Measurements from ENCODE around the gene AIMP1.
"Not testable (repeated sequence)": the region's sequence is repeated elsewhere in the genome, so short reads cannot be mapped to it uniquely, and the experiment has no call there.

The AIMP1 gene

DNA sequence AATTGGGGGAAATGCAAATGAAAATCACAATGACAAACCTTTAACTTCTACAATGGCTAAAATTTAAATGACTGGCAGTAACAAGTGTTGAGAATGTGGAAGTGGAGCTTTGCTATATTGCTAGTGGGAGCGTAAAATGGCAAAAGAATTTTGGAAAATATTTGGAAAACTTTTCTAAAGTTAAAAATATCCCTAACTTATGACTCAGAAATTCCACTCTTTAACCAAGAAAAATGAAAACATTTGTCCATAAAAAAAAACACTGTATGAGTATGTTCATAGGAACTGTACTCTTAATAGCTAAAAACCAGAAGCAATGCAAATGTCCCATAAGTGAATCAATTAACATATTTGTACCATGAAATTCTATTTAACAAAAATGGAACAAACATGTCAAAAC, 4.0 kb upstream of the AIMP1 start:
- in situ Hi-C loops (cut with MboI; ENCODE audit: low sequenced_read_pairs), result no loop called here

DNA sequence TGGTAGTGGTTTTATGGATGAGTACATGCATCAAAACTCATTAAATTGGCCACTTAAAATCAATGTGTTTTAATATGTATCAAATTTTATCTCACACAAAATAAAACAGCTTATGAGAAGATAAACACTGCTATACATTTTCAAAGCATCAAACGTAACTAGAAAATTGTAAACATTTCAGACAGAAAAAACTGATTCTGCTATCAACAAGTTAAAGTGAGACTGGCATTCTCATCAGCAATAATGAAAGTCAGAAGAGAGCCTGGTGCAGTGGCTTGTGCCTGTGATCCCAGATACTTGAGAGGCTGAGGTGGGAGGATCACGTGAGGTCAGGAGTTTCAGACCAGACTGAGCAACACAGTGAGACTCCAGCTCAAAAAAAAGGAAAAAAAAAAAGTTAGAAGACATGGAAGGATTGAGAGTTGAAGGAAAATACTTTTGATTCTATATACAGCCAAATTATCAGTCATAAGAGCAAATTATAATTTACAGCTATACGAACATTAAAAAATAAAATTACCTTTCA, 3.3 kb upstream of the AIMP1 start:
- in situ Hi-C loops (cut with MboI; ENCODE audit: low sequenced_read_pairs), result no loop called here

DNA sequence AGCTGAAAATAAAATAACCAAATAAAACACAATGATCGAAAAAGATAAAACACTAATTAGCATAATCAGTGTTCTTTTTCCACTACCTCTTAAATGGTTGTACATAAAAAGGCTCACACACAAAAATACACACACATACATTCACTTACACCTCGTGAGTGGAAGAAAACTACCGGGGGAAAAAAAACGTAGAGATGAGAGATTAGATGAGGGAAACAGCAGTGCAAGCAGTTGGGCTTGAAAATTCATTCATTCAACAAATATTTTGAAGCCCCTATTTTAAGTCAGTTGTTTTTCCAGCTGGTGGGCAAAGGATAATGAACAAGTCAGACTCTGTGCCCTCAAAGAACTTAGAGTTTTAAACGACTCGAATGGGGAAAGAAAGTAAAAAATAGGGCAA, 1.4 kb upstream of the AIMP1 start:
- in situ Hi-C loops (cut with MboI; ENCODE audit: low sequenced_read_pairs), result no loop called here

DNA sequence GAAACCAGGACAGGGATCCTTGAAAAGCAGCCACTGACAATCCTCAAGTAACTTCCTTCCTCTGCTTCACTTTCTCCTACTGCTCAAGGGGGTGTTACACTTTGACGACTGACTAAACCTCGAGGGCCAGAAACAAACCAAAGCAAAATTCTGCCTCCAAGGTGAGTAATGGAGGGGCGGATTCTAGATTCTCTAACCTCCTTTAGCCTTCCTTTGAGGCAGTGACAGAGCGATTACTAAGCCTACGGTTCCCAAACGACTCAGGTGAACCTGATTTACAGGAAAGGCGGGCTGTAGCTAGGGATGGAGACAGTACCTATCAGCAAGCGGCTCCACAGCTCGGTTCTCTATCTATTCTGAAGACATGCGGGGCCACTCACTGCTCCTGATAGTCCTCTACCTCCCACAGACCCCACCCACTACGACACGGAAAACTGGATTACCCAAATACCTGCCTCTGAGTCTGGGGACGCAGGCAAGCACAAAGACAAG, 828 bp upstream of the AIMP1 start:
- in situ Hi-C loops (cut with MboI; ENCODE audit: low sequenced_read_pairs), result no loop called here

DNA sequence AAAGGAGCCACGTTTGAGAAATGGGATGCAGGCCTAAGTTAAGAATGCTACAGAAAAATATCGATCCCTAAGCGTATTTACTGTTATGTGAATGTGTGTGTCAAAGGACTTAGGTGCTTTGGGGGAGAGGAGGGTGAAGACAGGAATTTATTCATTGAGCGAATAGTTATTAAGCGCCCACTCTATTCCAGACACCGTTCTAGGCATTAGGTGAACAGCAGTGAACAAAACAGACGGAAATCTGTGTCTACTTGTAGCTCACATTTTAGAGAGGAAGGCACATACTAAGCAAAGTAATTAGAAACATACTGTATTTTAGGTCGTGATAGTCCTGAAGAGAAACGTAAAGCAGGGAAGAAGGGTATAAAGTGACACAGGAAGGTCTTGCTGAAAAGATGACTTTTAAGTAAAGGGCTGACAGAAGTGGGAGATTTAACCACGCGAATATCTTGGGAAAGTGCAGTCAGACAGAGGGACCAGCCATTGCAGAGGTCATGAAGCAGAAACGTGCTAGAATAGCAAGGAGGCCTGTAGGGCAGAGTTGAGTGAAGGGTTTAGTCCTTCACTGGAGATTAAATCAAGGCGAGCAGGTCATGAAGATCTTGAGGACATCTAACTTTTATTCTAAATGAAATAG, 541 bp downstream of the AIMP1 start:
- in situ Hi-C loops (cut with MboI; ENCODE audit: low sequenced_read_pairs), result no loop called here

DNA sequence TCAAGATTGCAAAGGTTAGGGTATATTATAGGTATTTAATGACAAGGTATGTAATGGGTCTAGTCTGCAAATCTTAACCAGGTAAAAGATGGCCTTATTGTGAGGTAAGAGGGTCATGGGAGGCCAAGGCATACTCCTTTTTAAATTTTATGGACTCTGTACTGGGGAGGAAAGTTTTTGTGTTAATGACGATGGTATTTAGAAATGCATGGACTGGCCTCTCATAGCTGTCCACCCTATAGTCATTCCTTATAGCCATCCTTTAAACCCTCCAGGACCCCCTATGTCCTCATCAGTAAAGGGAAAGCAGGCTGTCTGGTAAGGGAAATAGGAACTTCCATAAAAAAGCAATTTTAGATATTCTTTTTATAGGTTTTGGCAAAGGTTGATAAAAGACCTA, 1.5 kb downstream of the AIMP1 start:
- in situ Hi-C loops (cut with MboI; ENCODE audit: low sequenced_read_pairs), result no loop called here

DNA sequence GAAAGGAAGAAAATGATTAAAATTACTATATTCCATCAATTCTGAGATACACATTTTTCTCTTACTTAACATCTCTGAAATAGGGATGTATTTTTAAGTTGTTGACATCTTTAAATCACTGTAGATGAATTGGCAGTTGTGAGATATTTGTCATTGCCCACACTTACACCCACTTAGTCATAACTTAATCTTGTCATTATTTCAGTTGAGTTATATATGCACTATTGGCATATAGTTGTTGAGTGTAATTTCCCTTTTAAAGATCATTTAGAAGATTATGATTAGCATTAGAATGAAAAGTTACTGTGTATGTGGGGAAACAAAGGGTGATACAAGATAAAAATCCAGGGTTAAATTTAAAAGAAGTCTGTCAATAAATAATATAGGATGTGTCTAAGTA, 2.2 kb downstream of the AIMP1 start:
- in situ Hi-C loops (cut with MboI; ENCODE audit: low sequenced_read_pairs), result no loop called here

DNA sequence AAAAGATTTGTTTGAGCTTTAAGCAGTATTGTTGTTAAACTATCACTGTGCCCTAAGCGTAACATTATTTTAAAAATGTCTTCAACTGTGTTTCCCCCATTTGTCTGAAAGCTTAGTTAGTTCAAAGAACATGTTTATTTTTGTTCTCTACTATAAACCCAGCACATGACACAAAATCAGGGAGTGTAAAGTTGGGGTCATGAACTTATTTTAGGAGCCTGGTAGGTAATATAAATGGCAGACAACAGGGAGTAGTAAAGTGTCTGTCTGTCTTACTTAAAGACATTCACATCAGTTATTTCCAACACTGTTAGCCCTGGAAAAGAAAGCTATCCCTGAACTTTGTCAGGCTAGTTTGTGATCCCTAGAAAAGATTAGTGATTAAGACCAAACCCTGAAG, 3.9 kb downstream of the AIMP1 start:
- in situ Hi-C loops (cut with MboI; ENCODE audit: low sequenced_read_pairs), result no loop called here

DNA sequence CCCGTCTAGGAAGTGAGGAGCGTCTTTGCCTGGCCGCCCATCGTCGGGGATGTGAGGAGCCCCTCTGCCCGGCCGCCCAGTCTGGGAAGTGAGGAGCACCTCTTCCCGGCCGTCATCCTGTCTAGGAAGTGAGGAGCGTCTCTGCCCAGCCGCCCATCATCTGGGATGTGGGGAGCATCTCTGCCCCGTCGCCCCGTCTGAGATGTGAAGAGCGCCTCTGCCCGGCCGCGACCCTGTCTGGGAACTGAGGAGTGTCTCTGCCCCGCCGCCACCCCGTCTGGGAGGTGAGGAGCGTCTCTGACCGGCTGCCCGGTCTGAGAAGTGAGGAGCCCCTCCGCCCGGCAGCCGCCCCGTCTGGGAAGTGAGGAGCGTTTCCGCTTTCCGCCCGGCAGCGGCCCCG, 4.8 kb downstream of the AIMP1 start:
- in situ Hi-C loops (cut with MboI; ENCODE audit: low sequenced_read_pairs), result not testable (repeated sequence)

DNA sequence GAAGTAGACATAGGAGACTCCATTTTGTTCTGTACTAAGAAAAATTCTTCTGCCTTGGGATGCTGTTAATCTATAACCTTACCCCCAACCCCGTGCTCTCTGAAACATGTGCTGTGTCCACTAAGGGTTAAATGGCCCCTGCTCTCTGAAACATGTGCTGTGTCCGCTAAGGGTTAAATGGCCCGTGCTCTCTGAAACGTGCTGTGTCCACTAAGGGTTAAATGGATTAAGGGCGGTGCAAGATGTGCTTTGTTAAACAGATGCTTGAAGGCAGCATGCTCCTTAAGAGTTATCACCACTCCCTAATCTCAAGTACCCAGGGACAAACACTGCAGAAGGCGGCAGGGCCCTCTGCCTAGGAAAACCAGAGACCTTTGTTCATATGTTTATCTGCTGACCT, 5.5 kb downstream of the AIMP1 start:
- in situ Hi-C loops (cut with MboI; ENCODE audit: low sequenced_read_pairs), result not testable (repeated sequence)

DNA sequence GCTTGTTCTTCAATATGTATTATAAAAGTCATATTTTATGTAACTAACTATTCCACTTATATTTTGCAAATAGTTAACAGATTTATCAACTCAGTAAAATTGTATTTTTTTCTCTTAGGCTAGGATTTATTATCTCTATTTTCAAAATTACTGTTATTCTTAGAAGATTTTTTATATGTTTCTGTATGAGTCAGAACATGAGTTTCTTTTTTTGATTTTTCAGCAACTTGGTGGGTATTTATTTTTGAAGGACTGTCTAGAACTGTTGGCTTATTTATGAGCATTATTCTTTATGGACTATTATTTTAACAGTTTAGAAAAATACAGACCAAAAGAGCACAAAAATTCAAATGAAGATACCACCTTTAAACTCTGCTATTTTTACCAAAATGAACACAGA, 6.8 kb downstream of the AIMP1 start:
- in situ Hi-C loops (cut with MboI; ENCODE audit: low sequenced_read_pairs), result no loop called here

DNA sequence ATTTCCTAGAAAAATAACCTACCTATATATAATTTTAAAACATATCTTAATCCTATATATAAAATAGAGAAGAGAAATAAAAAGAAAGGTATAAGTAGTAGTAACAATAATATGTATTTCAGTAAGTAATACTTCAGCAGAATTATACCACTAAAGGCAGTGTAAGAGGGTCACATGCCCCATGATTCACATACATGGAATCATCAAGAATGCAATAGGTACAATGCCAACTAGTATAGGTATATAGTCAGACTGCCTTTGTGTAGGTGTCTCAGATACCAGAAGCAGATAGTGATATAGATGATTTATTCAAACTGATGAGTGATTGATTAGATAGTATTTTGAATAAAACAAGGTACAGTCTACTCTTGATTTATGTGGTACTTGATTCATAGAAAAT, 9.4 kb downstream of the AIMP1 start:
- in situ Hi-C loops (cut with MboI; ENCODE audit: low sequenced_read_pairs), result no loop called here

DNA sequence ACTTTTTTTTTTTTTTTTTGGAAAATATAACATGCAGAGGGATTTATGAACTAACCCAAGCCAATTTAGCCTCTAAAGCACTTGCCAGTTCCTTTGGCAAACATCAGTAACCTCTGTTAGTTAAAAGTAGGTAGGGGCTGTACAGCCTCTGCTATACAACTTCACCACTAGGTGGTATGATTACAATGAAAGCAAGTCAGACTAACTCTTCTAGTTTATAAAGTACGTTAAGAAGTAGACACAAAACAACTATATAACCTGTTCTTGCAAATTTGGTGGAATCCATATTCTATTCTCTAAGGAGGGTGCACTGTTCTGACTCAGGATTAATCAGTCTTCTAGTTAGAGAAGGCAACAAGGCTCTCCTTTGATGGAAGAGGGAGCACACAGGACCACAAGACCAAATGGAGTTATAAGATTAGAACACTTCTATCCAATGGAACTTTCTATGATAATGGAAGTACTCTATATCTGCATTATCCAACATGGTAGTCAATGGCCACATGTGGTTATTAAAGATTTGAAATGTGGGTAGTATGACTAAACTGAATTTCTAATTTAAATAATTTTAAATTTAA, 12.8 kb downstream of the AIMP1 start:
- in situ Hi-C loops (cut with MboI; ENCODE audit: low sequenced_read_pairs), result no loop called here

DNA sequence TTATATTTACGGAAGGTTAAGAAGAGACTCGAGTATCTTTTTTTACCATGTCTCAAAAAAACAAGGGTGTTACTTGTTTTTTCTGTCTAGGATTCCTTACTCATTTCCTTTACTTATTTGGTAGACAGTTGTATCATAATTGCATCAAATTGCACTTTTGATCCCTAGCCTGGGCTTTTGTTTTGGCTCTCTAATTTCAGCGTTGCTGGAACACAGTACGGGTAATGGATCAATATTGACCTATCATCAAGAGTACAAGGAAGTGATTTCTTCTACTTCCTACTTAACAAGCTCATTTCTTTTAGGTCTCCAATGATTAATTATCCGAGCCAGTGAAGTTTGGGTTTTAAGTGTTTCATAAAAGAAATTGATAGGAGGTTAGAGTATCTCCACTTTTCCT, 16.8 kb downstream of the AIMP1 start:
- in situ Hi-C loops (cut with MboI; ENCODE audit: low sequenced_read_pairs), result no loop called here

DNA sequence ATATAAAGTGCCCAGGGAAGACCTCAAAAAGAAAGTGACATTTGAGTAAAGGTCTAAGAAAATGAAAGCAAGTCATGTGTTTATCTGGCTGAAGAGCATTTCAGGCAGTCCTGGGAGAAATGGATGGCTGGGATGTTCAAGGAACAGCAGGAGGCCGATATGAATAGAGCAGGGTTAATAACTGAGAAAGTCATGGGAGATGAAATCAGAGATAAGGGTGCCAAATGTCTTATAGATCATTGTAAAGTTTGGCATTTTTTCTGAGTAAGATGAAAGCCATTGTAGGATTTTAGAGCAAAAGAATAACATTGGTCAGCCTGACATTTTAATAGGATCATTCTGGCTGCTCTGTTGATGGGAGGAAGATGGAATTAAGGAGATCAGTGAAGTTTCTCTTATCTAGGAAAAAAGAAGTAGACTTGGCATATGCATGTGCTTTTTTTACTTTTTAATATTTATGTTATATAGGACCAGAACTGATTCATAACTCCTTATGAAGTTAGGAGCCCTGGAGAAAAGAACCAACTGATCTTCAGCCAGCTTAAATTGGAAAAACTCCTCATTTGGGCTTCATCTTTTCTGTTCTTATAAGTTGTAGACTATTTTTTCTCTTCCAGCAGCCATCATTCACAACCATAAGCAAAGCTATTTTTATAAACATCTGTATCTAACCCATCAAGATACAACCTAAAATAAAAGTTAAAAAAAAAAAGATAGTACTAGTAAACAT, 18.6 kb downstream of the AIMP1 start:
- in situ Hi-C loops (cut with MboI; ENCODE audit: low sequenced_read_pairs), result no loop called here

DNA sequence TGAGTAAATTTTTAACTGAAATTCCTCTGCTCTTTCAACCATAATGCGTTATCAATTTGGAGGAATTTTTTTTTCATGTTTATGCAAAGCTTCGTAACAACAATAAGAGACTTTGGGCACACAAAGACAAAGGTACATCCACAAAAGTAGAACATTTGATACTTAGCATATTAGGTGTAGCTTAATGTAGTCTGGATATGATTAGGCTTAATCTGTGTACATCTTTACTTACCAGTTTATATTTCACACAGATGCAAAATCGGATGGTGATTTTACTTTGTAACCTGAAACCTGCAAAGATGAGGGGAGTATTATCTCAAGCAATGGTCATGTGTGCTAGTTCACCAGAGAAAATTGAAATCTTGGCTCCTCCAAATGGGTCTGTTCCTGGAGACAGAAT, 20.3 kb downstream of the AIMP1 start:
- in situ Hi-C loops (cut with MboI; ENCODE audit: low sequenced_read_pairs), result no loop called here

DNA sequence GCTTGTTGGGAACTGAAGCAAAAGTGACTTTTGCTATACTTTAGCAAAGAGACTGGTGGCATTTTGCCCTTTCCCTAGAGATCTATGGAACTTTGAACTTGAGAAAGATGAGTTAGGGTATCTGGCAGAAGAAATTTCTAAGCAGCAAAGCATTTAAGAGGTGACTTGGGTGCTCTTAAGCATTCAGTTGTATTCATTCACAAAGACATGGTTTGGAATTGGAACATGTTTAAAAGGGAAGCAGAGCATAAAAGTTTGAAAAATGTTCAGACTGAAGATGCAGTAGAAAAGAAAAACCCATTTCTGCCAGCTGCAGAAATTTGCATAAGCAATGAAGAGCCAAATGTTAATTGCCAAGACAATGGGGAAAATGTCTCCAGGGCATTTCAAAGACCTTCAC, 21.6 kb downstream of the AIMP1 start:
- in situ Hi-C loops (cut with MboI; ENCODE audit: low sequenced_read_pairs), result no loop called here

DNA sequence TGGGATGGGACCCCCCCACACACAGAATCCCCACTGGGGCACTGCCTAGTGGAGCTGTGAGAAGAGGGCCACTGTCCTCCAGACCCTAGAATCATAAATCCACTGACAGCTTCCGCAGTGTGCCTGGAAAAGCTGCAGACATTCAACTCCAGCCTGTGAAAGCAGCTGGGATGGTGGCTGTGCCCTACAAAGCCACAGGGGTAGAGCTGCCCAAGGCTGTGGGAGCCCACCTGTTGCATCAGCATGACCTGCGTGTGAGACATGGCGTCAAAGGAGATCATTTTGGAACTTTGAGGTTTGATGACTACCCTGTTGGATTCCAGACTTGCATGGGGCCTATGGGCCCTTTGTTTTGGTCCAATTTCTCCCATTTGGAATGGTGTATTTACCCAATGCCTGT, 22.3 kb downstream of the AIMP1 start:
- in situ Hi-C loops (cut with MboI; ENCODE audit: low sequenced_read_pairs), result no loop called here

DNA sequence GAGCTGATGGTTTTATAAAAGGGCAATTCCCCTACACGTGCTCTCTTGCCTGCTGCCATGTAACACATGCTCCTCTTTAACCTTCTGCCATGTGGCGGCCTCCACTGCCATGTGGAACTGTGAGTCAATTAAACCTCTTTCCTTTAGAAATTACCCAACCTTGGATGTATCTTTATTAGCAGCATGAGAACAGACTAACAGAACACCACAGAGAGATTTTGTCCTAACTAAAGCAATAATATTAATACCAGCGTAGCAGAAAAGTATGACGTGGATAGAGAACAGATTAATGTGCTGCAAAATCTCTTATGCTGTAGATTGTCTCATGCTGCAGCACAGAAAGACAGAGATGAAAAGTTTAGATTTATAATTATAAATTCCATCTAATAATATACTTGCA, 23.1 kb downstream of the AIMP1 start:
- in situ Hi-C loops (cut with MboI; ENCODE audit: low sequenced_read_pairs), result no loop called here

DNA sequence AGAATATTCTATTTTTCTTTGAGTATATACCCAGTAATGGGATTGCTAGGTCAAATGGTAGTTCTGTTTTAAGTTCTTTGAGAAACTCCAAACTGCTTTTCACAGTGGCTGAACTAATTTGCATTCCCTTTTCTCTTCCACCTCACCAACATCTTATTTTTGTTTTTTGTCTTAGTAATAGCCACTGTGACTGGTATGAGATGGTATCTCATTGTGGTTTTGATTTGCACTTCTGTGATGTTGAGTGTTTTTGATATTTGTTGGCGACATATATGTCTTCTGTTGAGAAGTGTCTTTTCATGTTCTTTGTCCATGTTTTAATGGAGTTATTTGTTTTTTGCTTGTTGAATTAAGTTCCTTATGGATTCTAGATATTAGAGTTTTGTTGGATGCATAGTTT, 24.4 kb downstream of the AIMP1 start:
- in situ Hi-C loops (cut with MboI; ENCODE audit: low sequenced_read_pairs), result no loop called here

DNA sequence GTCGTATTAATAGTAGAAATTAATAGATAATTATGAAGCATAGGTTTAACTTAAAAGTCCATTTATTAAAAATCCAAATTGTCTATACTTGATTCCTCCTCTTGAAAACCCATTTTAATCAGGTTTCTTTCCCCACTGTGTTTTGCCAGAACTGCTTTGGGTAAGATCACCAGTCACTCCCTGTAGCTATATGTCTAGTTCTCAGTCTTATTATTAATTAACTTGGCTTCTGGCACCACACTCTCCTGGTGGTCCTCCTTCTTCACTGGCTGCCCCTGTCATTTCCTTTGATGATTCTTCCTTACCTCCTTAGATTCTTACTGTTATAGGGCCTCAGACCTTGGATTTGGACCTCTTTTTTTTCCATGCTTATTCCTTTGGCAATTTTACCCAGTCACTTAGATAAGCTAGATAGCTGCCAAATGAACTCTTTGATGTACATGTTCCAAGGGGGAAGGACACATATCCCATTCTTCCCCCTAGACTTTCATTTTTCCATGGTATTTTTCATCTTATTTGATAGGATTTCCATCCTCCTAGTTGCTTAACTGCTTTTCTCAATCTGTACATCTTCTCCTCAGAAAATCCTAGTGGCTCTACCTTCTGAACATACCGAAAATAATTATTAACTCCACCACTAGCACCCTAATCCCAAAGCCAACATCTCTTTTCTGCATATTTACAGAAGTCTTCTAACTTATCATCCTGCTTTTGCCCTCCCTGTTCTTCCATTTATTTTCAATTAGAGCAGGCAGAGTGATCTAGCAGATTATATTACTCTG, 27.7 kb downstream of the AIMP1 start:
- in situ Hi-C loops (cut with MboI; ENCODE audit: low sequenced_read_pairs), result no loop called here

DNA sequence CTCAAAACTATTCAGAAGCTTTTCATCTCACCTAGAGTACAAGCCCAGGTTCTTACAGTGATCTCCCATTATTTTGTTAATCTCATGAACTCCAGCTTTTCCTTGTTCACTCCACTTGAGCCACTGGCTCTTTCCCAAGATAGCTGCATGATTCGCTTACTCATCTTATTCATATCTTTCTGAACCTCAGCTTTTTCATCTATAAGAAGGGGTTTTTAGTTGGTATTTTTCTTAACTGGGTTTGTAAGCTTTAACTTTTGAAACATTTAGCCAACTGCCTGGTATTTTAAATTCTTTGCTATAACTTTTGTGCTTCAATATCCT, 28.3 kb downstream of the AIMP1 start:
- in situ Hi-C loops (cut with MboI; ENCODE audit: low sequenced_read_pairs), result no loop called here

Data from hTERT RPE-1 (cell line).